SK-N-SH (cell line): ENCODE results near the gene PARD3B. TPM values are rescaled to one million over a fixed set of nuclear protein-coding genes. Genes with fewer than 3 reads are reported as not detected.

ENCODE experiments used
- CTCF ChIA-PET: fragments of 300-600, 350-600 bp; formaldehyde crosslinking; extraction: SDS; loops from one replicate; lab custom pipeline; 2021; lab: Yijun Ruan, JAX
- POLR2A ChIA-PET: fragments of 350-600 bp; sonication (Branson Sonifier 250); formaldehyde crosslinking; extraction: SDS; loops from one replicate; lab custom pipeline; 2020; ENCODE audit warnings: antibody characterized with exemption, inconsistent platforms; lab: Yijun Ruan, JAX
- DNase-seq: peaks from one replicate; pipeline ENCODE4 v3.0.0; 2012
- H2AFZ ChIP-seq: fragments of 200-600 bp; sonication (generic); 2 replicates; pipeline ENCODE4 v1.8.1; 2016; ENCODE audit warnings: antibody characterized with exemption, mild to moderate bottlenecking, low read depth
- H3F3A ChIP-seq: fragments of 200-600 bp; sonication (generic); replicated peaks from 2 replicates; pipeline ENCODE3; 2016; ENCODE audit warnings: antibody characterized with exemption, mild to moderate bottlenecking; ENCODE audit not compliant: insufficient read depth
- H3K27ac ChIP-seq, 2 experiments: fragments of 200-500 bp in 1 of 2; fragments of 200-600 bp in 1 of 2; sonication (Bioruptor generic) in 1 of 2; sonication (generic), shearing (Covaris generic) in 1 of 2; 2 replicates each; pipeline versions ENCODE4 v1.5.1 to v1.6.1; 2014 to 2016; ENCODE audit warnings: low read depth in 2 of 2, inconsistent platforms in 1 of 2, low read length in 1 of 2, mild to moderate bottlenecking in 1 of 2, mixed read lengths in 1 of 2
- H3K27me3 ChIP-seq: fragments of 200-600 bp; sonication (generic), shearing (Covaris generic); 2 replicates; pipeline ENCODE4 v1.6.1; 2016; ENCODE audit warnings: mixed run types; ENCODE audit not compliant: insufficient read depth
- H3K36me3 ChIP-seq, 2 experiments: fragments of 200-500 bp in 1 of 2; fragments of 200-600 bp in 1 of 2; sonication (Bioruptor generic) in 1 of 2; sonication (generic) in 1 of 2; replicated peaks in 1 of 2; 2 replicates each; pipeline versions ENCODE3 to v1.5.1; 2014 to 2016; ENCODE audit warnings: low read length in 1 of 2, mild to moderate bottlenecking in 1 of 2; ENCODE audit not compliant: insufficient read depth in 2 of 2, control insufficient read depth in 1 of 2
- H3K4me1 ChIP-seq, 2 experiments: fragments of 200-500 bp in 1 of 2; fragments of 200-600 bp in 1 of 2; sonication (Bioruptor generic) in 1 of 2; sonication (generic), shearing (Covaris generic) in 1 of 2; 2 replicates each; pipeline versions ENCODE4 v1.5.1 to v1.6.1; 2014 to 2016; ENCODE audit warnings: low read depth in 1 of 2, low read length in 1 of 2, mixed run types in 1 of 2; ENCODE audit not compliant: insufficient read depth in 2 of 2, control insufficient read depth in 1 of 2
- H3K4me2 ChIP-seq: fragments of 200-600 bp; sonication (generic), shearing (Covaris generic); 2 replicates; pipeline ENCODE4 v1.6.1; 2017; ENCODE audit warnings: mixed run types
- H3K4me3 ChIP-seq, 2 experiments: fragments of 200-500 bp in 1 of 2; fragments of 200-600 bp in 1 of 2; sonication (Bioruptor generic) in 1 of 2; sonication (generic), shearing (Covaris generic) in 1 of 2; 2 replicates each; pipeline versions ENCODE4 v1.5.1 to v1.8.1; 2014 to 2016; ENCODE audit warnings: low read depth in 2 of 2, inconsistent platforms in 1 of 2, low read length in 1 of 2, mild to moderate bottlenecking in 1 of 2, mixed read lengths in 1 of 2, moderate library complexity in 1 of 2
- H3K79me2 ChIP-seq: fragments of 200-600 bp; sonication (generic); 2 replicates; pipeline ENCODE4 v1.8.1; 2017; ENCODE audit warnings: mild to moderate bottlenecking; ENCODE audit not compliant: insufficient read depth
- H3K9ac ChIP-seq: fragments of 200-600 bp; sonication (generic); 2 replicates; pipeline ENCODE4 v1.6.1; 2017; ENCODE audit warnings: mixed run types
- H3K9me2 ChIP-seq: fragments of 200-600 bp; sonication (generic); 2 replicates; pipeline ENCODE4 v1.6.1; 2017; ENCODE audit warnings: mixed run types
- H3K9me3 ChIP-seq: fragments of 200-600 bp; sonication (generic); 2 replicates; pipeline ENCODE4 v1.6.1; 2017; ENCODE audit warnings: mixed run types, mild to moderate bottlenecking, moderate library complexity
- H4K20me1 ChIP-seq: fragments of 200-600 bp; sonication (generic); 2 replicates; pipeline ENCODE4 v1.6.1; 2017; ENCODE audit warnings: mild to moderate bottlenecking, mixed run types; ENCODE audit not compliant: insufficient read depth
- CTCF ChIP-seq: fragments of 200-600 bp; sonication (generic); IDR thresholded peaks from 2 replicates; pipeline ENCODE4 v1.6.1; 2017; ENCODE audit warnings: antibody characterized with exemption, mild to moderate bottlenecking, moderate library complexity
- EZH2phosphoT487 ChIP-seq: fragments of 200-600 bp; sonication (generic); IDR thresholded peaks from 2 replicates; pipeline ENCODE4 v1.6.1; 2017; ENCODE audit warnings: low read depth, mixed run types, mild to moderate bottlenecking, antibody characterized with exemption, moderate library complexity, borderline replicate concordance
- FOSL2 ChIP-seq: IDR thresholded peaks from 2 replicates; pipeline ENCODE4 v1.4.0; 2012; ENCODE audit warnings: low read depth, mild to moderate bottlenecking, moderate library complexity, borderline replicate concordance
- JUND ChIP-seq: IDR thresholded peaks from 2 replicates; pipeline ENCODE4 v1.4.0; 2012
- MEF2A ChIP-seq: IDR thresholded peaks from 2 replicates; pipeline ENCODE4 v1.4.0; 2012; ENCODE audit warnings: low read depth, borderline replicate concordance
- NFIC ChIP-seq: IDR thresholded peaks from 2 replicates; pipeline ENCODE4 v1.4.0; 2012; ENCODE audit warnings: borderline replicate concordance
- NRF1 ChIP-seq: IDR thresholded peaks from 2 replicates; pipeline ENCODE4 v1.6.1; 2012; ENCODE audit warnings: low read depth, mild to moderate bottlenecking, low read length
- REST ChIP-seq: IDR thresholded peaks from 2 replicates; pipeline ENCODE4 v1.6.1; 2012; ENCODE audit warnings: mild to moderate bottlenecking, low read depth, low read length, moderate library complexity
- SIN3A ChIP-seq: IDR thresholded peaks from 2 replicates; pipeline ENCODE4 v1.6.1; 2012; ENCODE audit warnings: low read depth, mild to moderate bottlenecking, low read length, moderate library complexity, borderline replicate concordance
- TEAD4 ChIP-seq: IDR thresholded peaks from 2 replicates; pipeline ENCODE4 v1.4.0; 2012; ENCODE audit warnings: mild to moderate bottlenecking, borderline replicate concordance; ENCODE audit not compliant: insufficient read depth
- USF1 ChIP-seq: IDR thresholded peaks from 2 replicates; pipeline ENCODE4 v1.4.0; 2012; ENCODE audit warnings: low read depth, borderline replicate concordance
- YY1 ChIP-seq: IDR thresholded peaks from 2 replicates; pipeline ENCODE4 v1.4.0; 2012; ENCODE audit warnings: low read depth, mild to moderate bottlenecking
- ZBTB33 ChIP-seq: IDR thresholded peaks from 2 replicates; pipeline ENCODE4 v1.4.0; 2012; ENCODE audit warnings: low read depth, borderline replicate concordance
- WGBS: methylation state at CpG from one replicate; pipeline ENCODE4 v1.1.6; 2017; ENCODE audit warnings: low lambda C conversion rate; 5-methylcytosine and 5-hydroxymethylcytosine counted together
- polyA plus RNA-seq, 3 experiments: library from polyadenylated mRNA; depleted of rRNA; stranded (reverse); fragments of >200 nt; gene quantifications; 2 replicates each; pipeline ENCODE4 v1.2.3, GENCODE V29; 2012

Gene PARD3B
- polyA plus RNA-seq, 1 of the 3 experiments (the other 2 are of a cell fraction): 0.87 TPM

GRCh38 chr2:204754898-204755297 is 209.6 kb downstream of the PARD3B start:
- DNase-seq: no peak
- Histone ChIP-seq H3K36me3 (no peaks in the 10 kb centered on the region), H3K79me2 (no peaks in the 10 kb centered on the region), H3K27me3 (no peaks in the 10 kb centered on the region), H3K4me2 (no peak overlapping the region), H3F3A (peaks cover under 1% of the 10 kb centered on the region)
- 62% methylated on average over 3 of the region's 3 CpGs for WGBS
- CTCF ChIA-PET: no interaction called here
- TF ChIP-seq FOSL2 (no peak), YY1 (no peak), MEF2A (no peak), SIN3A (no peak), CTCF (no peak), EZH2phosphoT487 (no peak), TEAD4 (no peak), JUND (no peak), ZBTB33 (no peak), REST (no peak), USF1 (no peak), NRF1 (no peak), NFIC (no peak)
- TF ChIP-seq, all 33 proteins: peak for 0
- Histone ChIP-seq H2AFZ (no peak overlapping the region), H4K20me1 (no peaks in the 10 kb centered on the region), H3K9me3 (no peaks in the 10 kb centered on the region), H3K4me1 (no peaks in the 10 kb centered on the region), H3K27ac (no peak overlapping the region), H3K9me2 (no peaks in the 10 kb centered on the region), H3K9ac (no peak overlapping the region), H3K4me3 (no peak overlapping the region)
- POLR2A ChIA-PET: no interaction called here
